HTR-8/SVneo (cell line): ENCODE results near the gene HOXC10.

Experiments used
- DNase-seq: peaks from one replicate; pipeline ENCODE4 v3.0.0; 2011; ENCODE audit warnings: low spot score, mixed read lengths; ENCODE audit not compliant: insufficient read length
- FAIRE-seq: peaks from 2 replicates; lab custom pipeline; 2011; peaks lifted over from hg19 to GRCh38; lab: Jason Lieb, UNC

The HOXC10 gene

DNA sequence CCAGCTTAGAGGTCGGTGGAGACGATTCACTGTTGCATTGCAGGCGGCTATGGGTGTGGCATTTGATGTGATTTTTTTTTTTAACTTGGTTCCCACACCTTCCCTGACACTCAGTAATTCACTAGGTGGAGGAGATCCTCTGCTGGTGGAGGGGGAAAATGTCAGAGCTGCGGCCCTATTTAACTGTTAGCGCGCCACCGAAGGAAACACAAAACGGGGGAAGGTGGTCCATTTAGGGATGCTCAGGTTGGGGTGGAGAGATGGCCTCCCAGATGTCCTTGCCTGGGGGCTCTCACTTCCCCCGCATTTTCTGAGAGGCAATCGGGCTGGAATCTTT, 34.5 kb upstream of the HOXC10 start:
- FAIRE-seq (no peak), DNase-seq (no peak)

DNA sequence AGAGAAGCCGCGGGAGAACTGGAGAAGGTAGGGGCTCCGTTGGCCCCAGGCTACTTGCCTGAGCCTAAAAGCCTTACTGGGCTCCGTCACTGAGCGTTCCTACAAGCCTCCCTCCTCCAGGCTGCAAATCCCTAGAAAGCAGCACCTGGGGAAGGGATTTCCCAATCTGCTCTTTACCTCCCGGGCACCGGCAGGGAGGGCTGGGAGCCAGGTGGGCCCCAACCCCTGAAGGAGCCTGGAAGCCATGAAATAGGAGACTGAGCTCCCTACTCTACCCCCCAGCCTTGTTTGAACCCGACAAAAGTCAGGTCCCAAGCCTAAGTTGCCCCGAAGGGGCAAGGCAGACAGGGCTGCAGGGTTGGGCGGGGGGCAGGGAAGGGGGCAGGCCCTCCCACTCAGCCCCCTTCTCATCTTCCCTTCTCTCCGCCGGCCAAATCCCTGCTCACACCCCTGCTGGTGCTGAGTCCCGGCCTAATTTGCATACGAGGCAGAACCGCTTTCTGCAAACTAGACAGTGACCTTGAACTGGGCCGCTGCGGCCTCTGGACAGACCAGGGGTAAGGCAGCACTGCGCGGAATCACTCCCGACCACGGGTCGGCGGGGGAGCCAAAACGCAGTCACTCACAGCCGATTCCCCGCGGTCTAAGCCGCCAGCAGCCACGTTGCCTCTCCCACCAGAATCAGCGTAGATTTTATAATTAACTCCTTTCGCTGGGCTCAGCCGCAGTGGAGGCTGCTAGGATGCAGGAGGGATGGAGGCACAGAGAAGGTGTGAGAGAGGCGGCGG, 34.0 kb upstream of the HOXC10 start:
- FAIRE-seq (no peak), DNase-seq (no peak)

DNA sequence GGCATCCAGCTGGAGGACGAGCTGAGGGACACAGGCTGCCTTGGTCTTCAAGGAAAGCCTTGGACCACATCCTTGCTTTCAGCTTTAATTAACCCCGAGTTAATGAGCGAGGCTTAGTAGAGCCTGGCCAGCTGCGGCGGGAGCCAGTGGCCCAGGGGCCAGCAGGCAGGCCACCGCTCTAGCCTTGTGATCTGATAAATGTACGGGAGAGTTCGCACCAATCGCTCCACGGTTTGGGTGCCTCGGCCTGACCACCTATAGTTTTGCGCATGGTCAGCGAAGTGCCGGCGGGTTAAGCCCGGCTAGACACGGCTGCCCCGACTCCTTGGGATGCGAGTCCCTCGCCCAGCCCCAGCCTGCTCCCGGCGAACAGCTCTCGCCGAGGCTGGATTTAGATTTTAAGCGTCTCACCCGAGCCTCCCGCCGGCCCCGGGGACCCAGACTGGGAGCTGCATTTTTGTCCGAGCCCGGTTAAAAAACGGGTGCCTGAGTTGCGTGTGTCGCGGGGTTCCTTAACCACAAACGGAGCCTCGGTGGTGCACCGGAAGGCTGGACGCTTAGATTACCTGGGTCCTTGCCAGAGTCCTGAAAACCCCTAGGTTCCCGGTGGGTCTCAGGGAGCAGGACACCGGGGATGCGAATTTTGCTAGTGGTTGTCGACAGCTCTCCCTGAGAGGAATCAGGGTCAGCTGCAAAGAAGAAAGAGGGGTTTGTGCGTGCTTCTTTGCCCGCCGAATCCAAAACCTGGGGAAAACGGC, 33.2 kb upstream of the HOXC10 start:
- FAIRE-seq (no peak), DNase-seq (no peak)

GRCh38 chr12:53952335-53952694, 32.6 kb upstream of the HOXC10 start:
- FAIRE-seq (no peak), DNase-seq (no peak)

- FAIRE-seq: no peak
- DNase-seq: peak; percentile 45
These were observed 31.8 kb upstream of the HOXC10 start for GRCh38 chr12:53952871-53953734.

DNA sequence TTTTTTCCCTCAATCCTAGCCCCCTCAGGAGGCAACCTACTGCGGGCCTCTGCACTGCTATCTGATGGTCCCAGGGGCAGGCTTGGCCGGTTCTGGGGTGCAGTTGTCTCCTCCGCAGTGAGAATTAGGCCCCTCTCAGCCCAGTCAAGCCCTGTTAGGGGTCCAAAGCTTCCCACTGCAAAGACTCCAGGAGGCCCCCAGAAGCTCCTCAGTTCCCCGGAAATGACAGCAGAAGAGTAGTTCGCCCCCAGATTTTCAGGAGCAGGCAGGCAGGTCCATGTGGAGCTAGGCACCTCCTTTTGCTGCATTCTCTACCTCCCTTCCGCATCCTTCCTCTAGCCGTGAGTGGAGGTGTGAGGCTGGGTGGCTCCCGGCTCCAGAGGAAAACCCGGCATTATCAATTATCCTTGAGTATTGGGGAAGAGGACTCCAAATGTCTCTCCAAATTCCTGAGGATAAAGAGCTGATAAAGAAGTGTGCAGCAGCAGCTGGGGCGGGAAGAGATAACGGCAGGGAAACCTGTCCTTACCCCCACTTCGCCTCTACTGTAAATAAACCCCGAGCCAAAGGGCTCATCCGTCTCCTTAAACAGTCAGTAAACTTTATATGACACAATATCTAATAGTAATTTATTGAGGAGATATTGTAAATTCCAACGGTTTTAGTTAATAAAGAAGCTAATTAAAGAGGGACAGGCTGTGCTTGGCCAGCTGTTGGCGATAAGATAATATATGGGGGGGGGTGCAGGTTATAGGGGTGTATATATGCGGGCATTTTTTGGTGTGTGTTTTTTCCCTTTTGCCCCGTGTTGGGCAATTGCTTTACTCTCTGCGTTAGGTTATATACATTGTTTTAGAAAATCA, 30.9 kb upstream of the HOXC10 start:
- FAIRE-seq: no peak
- DNase-seq: no peak

DNA sequence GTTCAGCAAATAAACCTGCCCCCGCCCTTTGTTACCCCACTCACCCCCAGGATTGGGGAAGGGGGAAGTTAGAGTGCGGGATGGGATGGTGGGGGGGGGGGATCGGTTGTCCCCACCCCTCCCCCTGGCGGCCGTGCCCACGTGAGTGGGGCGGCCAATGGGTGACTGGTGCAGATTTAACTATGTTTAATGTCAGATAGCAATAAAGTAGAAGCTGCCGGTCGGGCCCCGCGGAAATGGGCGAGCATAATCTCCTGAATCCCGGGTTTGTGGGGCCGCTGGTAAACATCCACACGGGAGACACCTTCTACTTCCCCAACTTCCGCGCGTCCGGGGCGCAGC, 30.3 kb upstream of the HOXC10 start, which contains the start of gene HOXC12:
Gene HOXC12 (plus strand): TSS at position 210 of the 342 bp plus-strand sequence. CDS start 27 bp downstream, at position 237.
- no peak for DNase-seq

DNA sequence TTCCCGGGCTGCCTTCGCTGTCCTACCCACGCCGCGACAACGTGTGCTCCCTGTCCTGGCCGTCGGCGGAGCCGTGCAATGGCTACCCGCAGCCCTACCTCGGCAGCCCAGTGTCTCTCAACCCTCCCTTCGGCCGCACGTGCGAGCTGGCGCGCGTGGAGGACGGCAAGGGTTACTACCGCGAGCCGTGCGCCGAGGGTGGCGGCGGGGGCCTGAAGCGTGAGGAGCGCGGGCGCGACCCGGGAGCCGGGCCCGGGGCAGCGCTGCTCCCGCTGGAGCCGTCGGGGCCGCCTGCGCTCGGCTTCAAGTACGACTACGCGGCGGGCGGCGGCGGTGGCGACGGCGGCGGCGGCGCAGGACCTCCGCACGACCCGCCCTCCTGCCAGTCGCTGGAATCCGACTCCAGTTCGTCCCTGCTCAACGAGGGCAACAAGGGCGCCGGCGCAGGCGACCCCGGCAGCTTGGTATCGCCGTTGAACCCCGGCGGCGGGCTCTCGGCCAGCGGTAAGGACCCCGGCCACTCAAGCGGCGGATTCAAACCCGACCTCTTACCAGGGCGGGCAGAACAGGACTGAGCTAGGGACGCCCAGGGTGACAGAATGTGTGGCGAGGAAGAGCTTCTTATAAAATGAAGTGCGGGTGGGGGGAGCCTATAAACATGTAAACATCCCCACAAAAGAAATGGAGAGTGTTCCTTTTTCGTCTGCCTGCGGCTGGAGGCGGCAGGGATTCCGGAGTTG, 29.7 kb upstream of the HOXC10 start:
- FAIRE-seq (no peak), DNase-seq (no peak)

More for the DNA sequence above, 30.3 kb upstream of the HOXC10 start, which contains the start of gene HOXC12:
- no peak for FAIRE-seq

DNA sequence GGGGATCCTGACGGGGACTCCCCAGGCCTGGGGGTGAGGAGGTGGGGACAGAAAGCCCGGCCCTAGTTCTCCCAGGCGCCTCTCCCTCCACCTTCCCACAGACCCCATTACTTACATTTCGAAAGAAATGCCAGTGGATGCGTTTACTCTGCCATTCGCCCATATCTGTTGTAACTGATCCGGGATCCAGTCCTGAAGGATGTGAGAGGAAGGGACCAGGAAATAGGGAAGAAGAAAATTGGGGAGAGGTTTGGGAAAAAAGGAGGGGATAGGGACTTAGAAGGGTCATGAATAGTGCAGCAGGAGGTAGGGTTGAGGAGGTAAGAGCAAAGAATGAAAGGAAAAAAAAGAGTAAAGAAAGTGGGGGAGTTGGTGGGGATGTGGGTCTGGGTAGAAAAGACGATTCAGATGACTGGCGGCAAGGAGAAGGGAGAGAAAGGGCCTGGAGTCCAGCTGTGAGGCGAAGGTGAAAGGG, 29.1 kb upstream of the HOXC10 start:
- no peak for FAIRE-seq
- no peak for DNase-seq

- DNase-seq (no peak), FAIRE-seq (no peak)
These were observed 28.6 kb upstream of the HOXC10 start for GRCh38 chr12:53956251-53956887.

DNA sequence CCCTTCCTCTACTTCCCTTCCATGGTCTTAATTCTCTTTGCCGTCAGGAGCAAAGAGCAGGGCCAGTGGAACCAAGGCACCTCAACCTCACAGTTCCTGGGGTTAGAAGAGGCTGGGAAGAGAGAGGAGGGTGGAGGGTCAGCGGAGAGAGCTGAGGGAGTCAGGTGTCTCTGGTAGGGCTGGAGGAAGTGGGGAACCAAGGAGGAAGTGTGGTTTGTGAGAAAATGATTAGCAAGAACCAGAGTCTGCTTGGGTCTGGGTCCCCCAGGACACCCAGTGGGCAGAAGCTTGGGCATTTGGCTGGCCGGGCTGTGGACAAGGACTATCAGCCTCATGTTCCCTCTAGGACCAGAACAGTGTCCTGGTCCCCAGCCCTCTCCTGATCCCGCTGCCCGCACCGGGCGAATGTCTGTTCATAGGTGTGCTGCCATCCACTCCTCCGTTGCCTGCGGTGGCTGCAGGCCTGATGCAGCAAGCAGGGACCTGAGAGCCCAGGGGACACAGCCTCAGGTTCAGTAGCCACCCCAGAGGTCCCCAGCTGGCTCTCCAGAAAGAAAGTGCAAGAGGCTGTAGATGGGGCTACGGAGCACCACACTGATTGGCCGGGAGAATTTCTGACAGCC, 27.9 kb upstream of the HOXC10 start:
- no peak for DNase-seq
- no peak for FAIRE-seq

GRCh38 chr12:53958128-53958527, 26.8 kb upstream of the HOXC10 start:
- DNase-seq (no peak), FAIRE-seq (no peak)

GRCh38 chr12:53959314-53959713, 25.6 kb upstream of the HOXC10 start:
- no peak for FAIRE-seq
- DNase-seq: no peak

DNA sequence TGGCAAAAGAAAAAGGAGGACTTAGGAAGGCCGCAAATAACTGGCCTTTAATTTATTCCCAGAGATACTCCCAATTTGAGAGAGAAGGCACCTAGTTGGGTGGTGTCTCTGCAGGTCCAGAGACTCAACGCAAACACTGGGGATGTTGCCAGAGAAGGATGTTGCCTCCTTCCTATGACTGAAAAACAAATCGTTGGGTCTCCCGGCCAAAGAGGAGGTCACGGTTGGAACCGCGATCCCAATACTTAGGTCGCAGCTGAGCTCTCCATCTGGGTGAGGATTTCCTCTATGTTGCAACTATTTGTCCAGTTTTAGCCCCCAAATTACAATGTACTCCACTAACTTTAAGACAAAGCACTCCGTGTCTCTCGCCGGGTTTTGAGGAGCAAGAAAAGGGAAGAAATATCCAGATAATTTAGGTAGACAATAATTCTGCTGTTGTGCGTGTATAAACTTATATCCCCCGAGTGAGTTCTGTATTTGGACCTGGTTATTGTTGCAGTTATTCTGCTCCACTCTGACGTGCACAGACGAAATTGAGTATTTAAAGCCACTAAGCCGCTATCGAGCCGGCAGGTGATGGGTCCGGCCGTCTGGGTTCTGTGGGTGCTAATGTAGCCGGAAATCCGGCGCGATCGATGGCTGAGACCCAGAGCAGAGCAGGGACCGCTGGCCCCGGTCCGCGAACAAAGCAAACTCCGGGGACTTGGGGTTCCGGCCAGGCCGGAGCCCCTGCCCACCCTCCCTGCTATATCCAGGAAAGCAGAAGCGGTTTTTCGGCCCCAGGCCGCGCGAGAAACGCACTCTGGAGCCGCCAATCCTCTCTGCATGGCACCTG, 24.5 kb upstream of the HOXC10 start:
- FAIRE-seq: no peak
- no peak for DNase-seq

DNA sequence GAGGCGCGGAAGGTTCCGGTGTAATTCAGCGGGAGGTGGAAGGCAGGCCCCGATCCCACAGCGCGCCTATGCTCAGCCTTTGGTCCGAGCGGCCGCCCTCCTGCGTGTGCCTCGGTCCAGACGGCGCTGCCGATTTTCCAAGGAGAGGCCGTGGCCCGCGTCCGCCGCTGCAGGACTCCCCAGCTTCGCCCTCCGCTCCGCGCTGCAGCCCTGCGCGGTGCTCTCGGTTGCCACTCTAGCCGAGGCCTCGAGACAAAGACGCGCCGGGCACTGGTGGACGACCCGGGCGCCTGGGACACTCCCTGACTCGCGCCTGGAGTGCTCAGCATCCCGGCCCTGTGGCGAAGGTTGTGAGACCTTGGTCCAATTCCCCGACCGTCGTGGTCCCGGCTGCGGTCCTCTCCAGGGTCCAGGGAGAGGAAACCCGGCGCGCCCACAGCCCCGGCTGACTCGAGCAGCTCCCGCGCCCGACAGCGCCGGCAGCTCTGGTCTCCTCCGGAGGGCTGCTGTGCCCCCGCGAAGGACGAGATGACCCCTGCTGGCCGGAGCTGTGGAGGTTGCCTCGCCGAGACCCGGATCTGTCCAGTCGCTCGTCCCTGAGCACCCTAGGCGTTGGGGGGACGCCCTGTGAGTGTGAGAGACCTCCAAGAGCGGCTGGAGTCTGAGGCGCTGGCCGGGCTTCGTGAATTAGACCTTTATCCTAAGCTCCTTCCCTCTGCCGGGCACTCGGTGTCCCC, 23.8 kb upstream of the HOXC10 start:
- FAIRE-seq (no peak), DNase-seq (no peak)

GRCh38 chr12:53963005-53963404, 21.9 kb upstream of the HOXC10 start:
- DNase-seq: no peak
- no peak for FAIRE-seq
